ENCODE results near the gene HSFX2. TPM values are rescaled to one million over a fixed set of nuclear protein-coding genes. Genes with fewer than 3 reads are reported as not detected.
"Not testable (repeated sequence)": the region's sequence is repeated elsewhere in the genome, so short reads cannot be mapped to it uniquely, and the experiment has no call there.

HSFX2 gene, protein sequence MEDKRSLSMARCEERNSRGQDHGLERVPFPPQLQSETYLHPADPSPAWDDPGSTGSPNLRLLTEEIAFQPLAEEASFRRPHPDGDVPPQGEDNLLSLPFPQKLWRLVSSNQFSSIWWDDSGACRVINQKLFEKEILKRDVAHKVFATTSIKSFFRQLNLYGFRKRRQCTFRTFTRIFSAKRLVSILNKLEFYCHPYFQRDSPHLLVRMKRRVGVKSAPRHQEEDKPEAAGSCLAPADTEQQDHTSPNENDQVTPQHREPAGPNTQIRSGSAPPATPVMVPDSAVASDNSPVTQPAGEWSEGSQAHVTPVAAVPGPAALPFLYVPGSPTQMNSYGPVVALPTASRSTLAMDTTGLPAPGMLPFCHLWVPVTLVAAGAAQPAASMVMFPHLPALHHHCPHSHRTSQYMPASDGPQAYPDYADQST
- polyA plus RNA-seq: 0.16 TPM

DNA sequence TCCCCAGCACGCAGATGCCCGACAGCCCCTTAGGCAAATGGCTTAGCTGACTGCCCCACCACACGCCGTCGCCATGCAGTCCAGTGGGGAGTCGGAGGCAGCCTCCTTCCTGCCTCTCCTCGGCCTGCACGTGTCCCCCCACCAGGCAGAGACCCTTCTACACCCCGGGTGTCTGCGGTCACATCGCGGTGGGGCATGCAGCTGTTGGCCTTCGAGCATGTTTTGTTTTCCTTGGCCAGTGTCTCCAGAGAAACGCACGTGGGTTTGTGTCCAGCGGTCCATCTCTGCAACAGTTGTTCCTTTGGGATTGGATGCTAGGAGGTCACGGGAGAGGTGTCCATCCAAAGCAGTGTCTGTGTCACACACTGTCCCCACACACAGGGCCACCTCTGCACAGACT is at the start of gene HSFX2:
Gene HSFX2 (minus strand): TSS at position 101 of the 400 bp plus-strand sequence. CDS start 614 bp downstream, outside the sequence.
- not testable (repeated sequence) for H3K27me3 Mint-ChIP-seq, H3K36me3 Mint-ChIP-seq, H3K9me3 Mint-ChIP-seq, H3K27ac Mint-ChIP-seq, H3K4me1 Mint-ChIP-seq, H3K4me3 Mint-ChIP-seq

DNA sequence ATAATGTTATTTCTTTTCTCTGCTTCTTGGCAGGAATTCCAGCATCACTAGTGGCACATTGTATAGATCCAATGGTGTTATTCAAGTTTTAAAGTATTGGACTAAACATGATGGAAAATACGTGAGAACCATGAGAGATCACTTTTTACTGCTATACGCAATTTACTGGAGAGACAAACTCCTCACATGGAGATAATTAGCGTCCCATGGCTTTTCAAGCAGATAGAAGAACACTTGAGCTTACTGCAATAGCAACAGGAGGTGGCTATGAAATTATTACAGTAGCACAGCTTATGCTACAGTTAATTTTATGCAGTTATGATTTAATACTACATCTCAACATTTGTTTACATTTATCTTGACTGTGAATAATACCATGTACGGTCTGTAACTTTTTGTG is 48.4 kb upstream of the HSFX2 start:
- H3K9me3 Mint-ChIP-seq: peaks cover 0 to under 1% (median 0%) of the 10 kb centered on the region in 3 donors
- H3K36me3 Mint-ChIP-seq: no peaks in the 10 kb centered on the region
- H3K4me3 Mint-ChIP-seq: no peak overlapping the region
- peaks cover 7% of the 10 kb centered on the region for H3K27me3 Mint-ChIP-seq
- H3K27ac Mint-ChIP-seq: no peak overlapping the region
- H3K4me1 Mint-ChIP-seq: no peaks in the 10 kb centered on the region

DNA sequence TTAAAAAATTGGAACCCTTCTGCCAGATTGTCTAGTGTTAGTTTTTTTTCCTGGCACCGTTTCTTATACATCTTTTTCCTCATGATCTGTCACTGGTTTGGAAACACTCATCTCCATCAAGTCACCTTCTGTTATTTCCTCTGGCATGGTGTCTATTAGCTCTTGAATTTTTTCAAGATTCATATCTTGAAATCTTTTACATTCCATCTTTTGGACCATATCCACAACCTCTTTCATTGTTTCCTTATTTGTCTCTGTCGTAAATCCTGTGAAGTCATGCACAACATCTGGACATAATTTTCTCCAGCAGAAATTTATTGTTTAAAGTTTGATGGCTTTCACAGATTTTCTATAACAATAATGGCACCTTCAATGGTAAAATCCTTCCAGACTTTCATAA is 46.7 kb upstream of the HSFX2 start:
- H3K36me3 Mint-ChIP-seq: no peaks in the 10 kb centered on the region
- peaks cover 0 to 2% (median 0%) of the 10 kb centered on the region in 3 donors for H3K9me3 Mint-ChIP-seq
- H3K4me3 Mint-ChIP-seq: no peak overlapping the region
- H3K27ac Mint-ChIP-seq: no peak overlapping the region
- H3K4me1 Mint-ChIP-seq: no peaks in the 10 kb centered on the region
- peaks cover 10% of the 10 kb centered on the region for H3K27me3 Mint-ChIP-seq

DNA sequence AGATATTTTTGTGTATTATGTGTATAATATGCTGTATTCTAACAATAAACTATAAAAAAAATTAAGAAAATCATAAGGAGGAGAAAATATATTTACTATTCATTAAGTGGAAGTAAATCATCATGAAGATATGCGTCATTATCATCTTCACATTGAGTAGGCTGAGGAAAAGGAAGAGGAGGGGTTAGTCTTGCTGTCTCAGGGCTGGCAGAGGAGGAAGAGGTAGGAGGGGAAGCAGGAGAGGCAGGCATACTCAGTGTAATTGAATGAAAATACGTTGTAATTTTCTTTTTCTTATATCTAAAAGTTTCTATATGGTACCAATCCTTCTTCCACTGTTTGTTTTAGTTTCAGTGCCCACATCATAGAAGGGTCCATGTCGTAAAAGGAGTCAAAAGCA is 46.3 kb upstream of the HSFX2 start:
- Mint-ChIP-seq H3K9me3 (peaks cover 0 to 2% (median 2%) of the 10 kb centered on the region in 3 donors), H3K4me3 (no peak overlapping the region), H3K27ac (no peak overlapping the region), H3K36me3 (no peaks in the 10 kb centered on the region), H3K27me3 (peaks cover 6% of the 10 kb centered on the region), H3K4me1 (no peaks in the 10 kb centered on the region)

DNA sequence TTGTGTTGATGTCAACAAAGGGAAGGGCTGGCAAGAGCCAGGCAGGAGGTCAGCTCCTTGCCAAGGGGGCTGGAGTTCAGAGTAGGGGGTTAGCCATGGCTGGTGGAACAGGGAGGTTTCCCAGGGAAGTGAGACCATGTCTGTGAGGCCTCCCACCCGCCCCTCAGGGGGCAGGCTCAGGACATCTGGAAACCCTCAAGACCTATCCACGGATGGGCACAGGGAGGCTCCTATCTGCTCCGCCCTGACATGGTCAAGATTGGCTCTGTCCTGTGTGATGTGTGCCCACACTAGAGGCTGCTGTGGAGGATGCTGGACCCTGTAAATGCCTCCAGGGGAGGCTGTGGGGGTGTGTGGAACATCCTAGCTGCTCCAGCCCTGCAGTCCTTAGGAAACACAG is 44.5 kb upstream of the HSFX2 start:
- H3K4me3 Mint-ChIP-seq: no peak overlapping the region
- H3K36me3 Mint-ChIP-seq: no peaks in the 10 kb centered on the region
- no peaks in the 10 kb centered on the region for H3K4me1 Mint-ChIP-seq
- H3K27ac Mint-ChIP-seq: peak overlapping the region in 1 of 3 donors; percentile 9
- peaks cover 5% of the 10 kb centered on the region for H3K27me3 Mint-ChIP-seq
- H3K9me3 Mint-ChIP-seq: peaks cover 0 to 2% (median 2%) of the 10 kb centered on the region in 3 donors

DNA sequence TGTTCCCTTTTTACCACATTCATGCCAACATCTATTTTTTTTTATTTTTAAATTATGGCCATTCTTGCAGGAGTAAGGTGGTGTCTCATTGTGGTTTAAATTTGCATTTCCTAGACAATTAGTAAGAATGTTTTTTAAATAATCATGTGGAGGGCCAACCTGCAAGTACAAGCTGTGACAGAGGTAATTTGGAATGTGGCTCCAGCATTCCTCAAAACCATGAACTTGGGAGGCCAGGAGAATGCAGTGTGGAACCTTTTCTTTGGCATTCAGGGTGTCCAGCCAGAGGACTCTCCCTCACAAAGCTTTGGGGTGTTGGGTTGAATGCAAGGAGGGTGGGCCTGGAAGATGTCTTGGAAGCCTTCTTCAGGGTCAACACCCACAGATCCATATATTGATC is 43.7 kb upstream of the HSFX2 start:
- Mint-ChIP-seq H3K36me3 (no peaks in the 10 kb centered on the region), H3K4me3 (no peak overlapping the region), H3K4me1 (no peaks in the 10 kb centered on the region), H3K27me3 (peaks cover 5% of the 10 kb centered on the region), H3K9me3 (peaks cover 0 to 2% (median 2%) of the 10 kb centered on the region in 3 donors), H3K27ac (no peak overlapping the region)

DNA sequence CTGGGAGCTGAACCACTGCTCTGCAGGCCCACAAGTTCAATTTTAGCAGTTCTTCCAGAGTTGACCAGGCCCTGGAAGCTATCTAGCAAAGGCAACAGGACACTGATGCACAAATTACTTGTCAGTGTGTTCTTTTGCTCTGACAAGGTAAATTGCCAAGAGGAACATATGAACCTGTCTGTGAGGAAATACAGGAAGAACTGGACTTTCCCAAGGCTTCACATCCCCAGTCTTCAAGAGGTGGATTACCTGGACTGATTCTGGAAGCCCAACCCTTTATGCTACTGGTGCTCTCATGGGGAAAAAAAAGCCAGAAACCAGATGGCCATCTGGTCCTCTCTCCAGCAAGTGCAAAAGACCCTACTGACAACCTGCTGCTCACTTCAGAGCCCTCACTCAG is 38.4 kb upstream of the HSFX2 start:
- no peak overlapping the region for H3K27ac Mint-ChIP-seq
- H3K4me1 Mint-ChIP-seq: peaks cover 6 to 16% (median 7%) of the 10 kb centered on the region in 3 donors
- H3K36me3 Mint-ChIP-seq: no peaks in the 10 kb centered on the region
- H3K9me3 Mint-ChIP-seq: peaks cover 0 to 2% (median 1%) of the 10 kb centered on the region in 3 donors
- peak overlapping the region in 1 of 4 donors; percentile 86 for H3K4me3 Mint-ChIP-seq
- peaks cover 3% of the 10 kb centered on the region for H3K27me3 Mint-ChIP-seq

DNA sequence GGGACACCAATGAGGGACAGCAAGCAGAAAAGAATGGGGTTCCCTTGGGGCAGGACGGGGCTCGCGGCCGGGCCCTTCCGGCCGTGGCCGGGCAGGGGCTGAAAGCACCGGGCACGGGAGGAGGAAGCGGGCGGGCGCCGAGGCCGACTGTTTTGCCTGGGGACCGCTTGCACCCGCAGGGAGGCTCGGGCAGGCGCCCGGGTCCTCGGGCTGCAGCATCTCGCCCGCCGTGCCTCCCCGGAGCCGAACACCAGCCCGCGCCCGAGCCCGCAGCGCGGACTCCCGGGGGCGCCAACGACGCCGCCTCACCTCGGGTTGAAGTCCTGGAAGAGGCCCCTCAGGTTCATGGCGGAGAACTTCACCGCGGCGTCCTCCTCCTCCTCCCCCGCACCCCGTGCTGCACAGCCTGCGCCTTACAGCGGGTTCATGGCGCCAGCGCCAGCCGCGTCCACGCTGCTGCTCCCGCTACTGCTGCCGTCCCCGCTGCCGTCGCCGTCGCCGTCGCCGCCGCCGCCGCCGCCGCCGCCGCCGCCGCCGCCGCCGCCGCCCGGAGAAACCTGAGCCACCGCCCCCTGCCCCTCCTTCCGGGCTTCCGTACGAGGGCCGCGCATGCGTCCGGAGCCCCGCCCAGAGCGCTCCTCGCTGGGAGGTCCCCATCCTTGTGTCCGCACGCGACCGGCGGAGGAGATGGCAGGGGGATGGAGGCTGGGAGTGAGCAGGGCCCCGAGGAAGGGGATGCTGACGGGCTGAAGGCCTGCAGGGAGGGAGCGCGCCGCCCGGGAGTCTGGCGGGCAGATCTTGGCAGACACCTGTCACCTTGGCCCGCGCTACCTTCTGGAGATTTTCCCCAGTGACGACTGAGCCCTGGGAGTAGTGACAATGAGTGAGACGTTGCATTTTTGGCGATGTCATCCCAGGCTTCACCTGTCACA is 36.4 kb upstream of the HSFX2 start, which contains the start of gene TMEM185A:
Gene TMEM185A (minus strand): TSS at position 559 of the 932 bp plus-strand sequence. CDS start 212 bp downstream, at position 347.
- Mint-ChIP-seq H3K9me3 (no peaks in the 10 kb centered on the region), H3K4me3 (peak within 1 kb of the TSS; percentile 85 to 95 (median 86)), H3K36me3 (no peaks in the 10 kb centered on the region), H3K4me1 (peaks cover 9 to 25% (median 13%) of the 10 kb centered on the region in 3 donors), H3K27me3 (no peaks in the 10 kb centered on the region), H3K27ac (peak within 1 kb of the TSS; percentile 79 to 89 (median 89))

DNA sequence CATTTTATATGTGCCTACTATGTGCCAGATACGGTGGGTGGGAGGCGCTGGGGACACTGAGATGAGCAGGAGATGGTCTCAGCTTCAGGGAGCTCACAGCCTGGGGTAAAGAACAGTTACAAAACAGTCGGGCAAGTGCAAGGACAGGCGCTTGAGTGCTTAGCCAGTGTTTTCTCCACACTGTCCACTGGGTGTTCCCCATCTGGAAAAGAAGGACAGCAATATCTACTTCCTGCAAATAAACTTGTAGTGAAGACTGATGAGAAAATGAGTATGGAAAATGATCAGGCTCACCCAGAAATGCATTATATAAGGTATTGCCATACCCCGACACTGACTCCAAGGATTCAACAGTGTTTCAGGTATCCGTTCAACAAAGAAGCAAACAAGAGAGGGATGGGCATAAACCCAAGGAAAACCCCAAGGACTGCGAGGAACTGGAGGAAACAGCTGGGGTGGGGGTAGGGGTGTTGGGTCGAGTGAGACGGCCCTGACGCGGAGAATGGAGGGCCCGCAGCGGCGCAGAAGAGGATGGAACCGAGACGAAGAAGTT is 35.6 kb upstream of the HSFX2 start:
- peaks cover 9 to 29% (median 13%) of the 10 kb centered on the region in 3 donors for H3K4me1 Mint-ChIP-seq
- H3K27me3 Mint-ChIP-seq: no peaks in the 10 kb centered on the region
- H3K4me3 Mint-ChIP-seq: peak overlapping the region; percentile 85 to 95 (median 86)
- H3K9me3 Mint-ChIP-seq: no peaks in the 10 kb centered on the region
- no peaks in the 10 kb centered on the region for H3K36me3 Mint-ChIP-seq
- peak overlapping the region; percentile 61 to 89 (median 64) for H3K27ac Mint-ChIP-seq

DNA sequence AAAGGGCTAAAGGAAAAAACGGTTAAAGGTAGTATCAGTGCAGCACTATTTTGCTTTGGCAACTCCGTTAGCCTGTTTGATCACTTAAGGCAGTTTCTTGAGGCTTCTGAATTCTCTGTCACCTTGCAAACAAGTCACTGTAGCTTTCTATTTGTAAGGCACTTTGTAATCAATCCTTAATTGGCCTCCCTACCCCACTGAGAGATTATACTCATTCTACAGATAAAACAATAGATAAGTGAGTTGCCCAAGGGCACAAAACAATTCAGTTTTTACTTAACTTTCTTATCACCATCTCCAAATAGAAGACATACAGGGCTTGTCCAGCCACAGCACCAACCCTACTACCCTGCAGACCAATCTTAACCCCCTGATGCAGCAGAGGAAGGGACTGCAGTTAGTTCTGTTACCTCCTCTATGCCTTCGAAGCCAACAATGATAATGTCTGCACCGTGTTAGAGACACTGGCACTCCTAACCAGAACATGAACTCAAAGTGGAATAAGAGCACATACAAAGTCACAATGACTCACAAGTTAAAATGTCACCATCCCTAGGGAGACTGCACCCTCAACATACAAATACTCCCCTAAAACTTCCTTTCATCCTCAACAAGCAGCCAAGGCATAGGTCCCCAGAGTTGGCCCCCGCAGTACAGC is 34.7 kb upstream of the HSFX2 start:
- peaks cover 9 to 34% (median 17%) of the 10 kb centered on the region in 3 donors for H3K4me1 Mint-ChIP-seq
- no peaks in the 10 kb centered on the region for H3K36me3 Mint-ChIP-seq
- H3K27ac Mint-ChIP-seq: peak overlapping the region in 1 of 3 donors; percentile 64
- H3K9me3 Mint-ChIP-seq: no peaks in the 10 kb centered on the region
- peak overlapping the region; percentile 2 to 86 (median 86) for H3K4me3 Mint-ChIP-seq
- no peaks in the 10 kb centered on the region for H3K27me3 Mint-ChIP-seq

DNA sequence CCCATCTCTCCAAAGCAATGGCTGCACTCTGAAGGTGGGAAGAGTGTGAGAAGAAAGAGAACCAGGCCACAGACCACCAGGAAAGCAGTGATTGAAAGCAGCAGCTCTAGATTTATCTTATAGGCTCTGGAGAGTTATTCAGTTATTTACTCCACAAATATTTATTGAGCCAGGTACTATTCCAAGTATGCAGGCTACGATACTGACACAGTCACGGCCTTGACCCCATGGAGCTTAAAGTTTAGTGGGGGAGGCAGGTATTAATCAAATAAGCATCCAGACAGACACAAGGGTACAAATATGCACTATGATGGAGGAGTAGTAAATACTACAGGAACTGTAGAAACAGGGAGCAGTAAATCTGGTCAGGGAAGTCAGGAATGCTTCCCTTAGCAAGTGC is 33.7 kb upstream of the HSFX2 start:
- Mint-ChIP-seq H3K27ac (peak overlapping the region in 1 of 3 donors; percentile 43), H3K36me3 (no peaks in the 10 kb centered on the region), H3K9me3 (no peaks in the 10 kb centered on the region)

DNA sequence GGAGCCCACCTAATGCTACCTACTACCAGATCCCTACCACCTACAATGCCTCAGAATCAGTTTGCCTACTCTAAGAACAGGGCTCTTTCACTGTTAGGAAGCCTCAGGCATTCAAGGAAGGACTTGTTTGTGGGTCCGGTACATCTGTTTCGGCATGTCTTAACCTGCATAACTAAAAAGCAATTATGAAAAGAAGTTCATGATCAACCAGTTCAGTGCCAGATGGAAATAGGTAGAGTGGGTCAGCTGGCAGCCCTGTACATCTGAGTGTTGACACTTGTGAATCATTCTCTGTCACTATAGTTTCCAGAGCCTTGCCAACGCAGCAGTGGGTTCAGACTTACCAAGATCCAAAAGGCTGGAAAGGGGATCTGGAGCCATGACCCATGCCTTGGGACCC is 33.2 kb upstream of the HSFX2 start:
- H3K27me3 Mint-ChIP-seq: no peaks in the 10 kb centered on the region
- no peak overlapping the region for H3K4me3 Mint-ChIP-seq
- H3K9me3 Mint-ChIP-seq: no peaks in the 10 kb centered on the region
- no peak overlapping the region for H3K27ac Mint-ChIP-seq
- H3K4me1 Mint-ChIP-seq: peaks cover 9 to 36% (median 19%) of the 10 kb centered on the region in 3 donors
- H3K36me3 Mint-ChIP-seq: no peaks in the 10 kb centered on the region

More for the DNA sequence above, 33.7 kb upstream of the HSFX2 start:
- Mint-ChIP-seq H3K4me1 (peaks cover 9 to 36% (median 19%) of the 10 kb centered on the region in 3 donors), H3K27me3 (no peaks in the 10 kb centered on the region), H3K4me3 (peak overlapping the region in 3 of 4 donors; percentile 43 to 86 (median 59))

DNA sequence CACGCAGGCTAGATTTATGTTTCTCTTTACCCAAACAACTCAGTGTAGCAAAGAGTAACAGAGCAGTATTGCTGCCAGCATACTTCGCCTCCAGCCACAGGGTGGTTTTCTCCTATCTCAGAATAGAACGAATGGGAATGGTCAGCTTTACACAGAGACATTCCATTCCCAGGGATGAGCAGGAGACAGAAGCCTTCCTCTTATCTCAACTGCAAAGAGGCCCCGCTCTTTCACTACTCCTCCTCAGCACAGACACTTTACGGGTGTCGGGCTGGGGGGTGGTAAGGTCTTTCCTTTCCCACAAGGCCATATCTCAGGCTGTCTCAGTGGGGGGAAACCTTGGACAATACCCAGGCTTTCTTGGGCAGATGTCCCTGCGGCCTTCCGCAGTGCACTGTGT is 31.7 kb upstream of the HSFX2 start:
- peaks cover 9 to 30% (median 19%) of the 10 kb centered on the region in 3 donors for H3K4me1 Mint-ChIP-seq
- not testable (repeated sequence) for H3K27me3 Mint-ChIP-seq, H3K27ac Mint-ChIP-seq, H3K9me3 Mint-ChIP-seq, H3K4me3 Mint-ChIP-seq, H3K36me3 Mint-ChIP-seq

DNA sequence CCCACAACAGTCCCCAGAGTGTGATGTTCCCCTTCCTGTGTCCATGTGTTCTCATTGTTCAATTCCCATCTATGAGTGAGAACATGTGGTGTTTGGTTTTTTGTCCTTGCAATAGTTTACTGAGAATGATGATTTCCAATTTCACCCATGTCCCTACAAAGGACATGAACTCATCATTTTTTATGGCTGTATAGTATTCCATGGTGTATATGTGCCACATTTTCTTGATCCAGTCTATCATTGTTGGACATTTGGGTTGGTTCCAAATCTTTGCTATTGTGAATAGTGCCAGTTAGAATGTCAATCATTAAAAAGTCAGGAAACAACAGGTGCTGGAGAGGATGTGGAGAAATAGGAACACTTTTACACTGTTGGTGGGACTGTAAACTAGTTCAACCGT is 24.5 kb upstream of the HSFX2 start:
- H3K4me1 Mint-ChIP-seq, H3K36me3 Mint-ChIP-seq, H3K4me3 Mint-ChIP-seq, H3K9me3 Mint-ChIP-seq, H3K27me3 Mint-ChIP-seq, H3K27ac Mint-ChIP-seq: not testable (repeated sequence)
